ENCODE data around the gene TMED10. TPM values are rescaled to one million over a fixed set of nuclear protein-coding genes. Genes with fewer than 3 reads are reported as not detected.

TMED10 gene
- total RNA-seq, 2 donors from 2014 or later = 264 to 267 TPM

DNA sequence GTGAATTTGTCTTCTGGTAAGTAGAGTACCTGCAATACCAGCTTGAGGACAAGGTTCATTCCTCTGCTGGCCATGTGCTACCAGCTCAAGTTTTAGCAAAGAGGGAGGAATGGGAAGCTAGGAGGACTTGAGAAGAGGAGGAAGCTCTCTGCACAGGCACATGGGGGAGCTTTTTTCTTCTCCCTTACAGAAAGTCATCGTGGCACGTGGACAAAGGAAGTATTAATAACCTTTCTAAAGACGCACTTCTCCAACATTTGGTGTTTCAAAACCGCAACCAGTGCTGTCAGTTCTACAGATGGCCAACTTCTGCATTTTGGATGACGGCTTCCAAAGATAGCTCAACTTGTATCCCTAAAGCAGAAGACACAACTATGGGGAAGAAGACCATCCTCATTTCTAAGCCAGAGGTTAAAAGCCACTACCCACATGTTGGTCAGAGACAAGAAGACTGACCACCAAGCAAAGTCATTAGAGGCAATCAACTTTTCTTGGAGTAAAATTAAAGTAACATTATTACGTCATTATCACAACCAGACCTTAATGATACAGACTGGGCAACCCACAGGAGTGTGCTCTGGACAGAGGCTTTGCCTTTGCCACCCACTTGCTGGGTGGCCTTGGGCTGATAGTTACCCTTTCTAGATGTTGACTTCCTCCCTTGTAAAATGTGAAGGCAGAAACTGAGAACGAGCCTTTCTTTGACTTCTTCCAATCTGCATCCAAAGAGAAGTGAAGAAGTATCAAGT lies 12.3 kb upstream of the TMED10 start:
- no peaks in the 10 kb centered on the region for H3K9me3 Mint-ChIP-seq
- Histone ChIP-seq H3K36me3 (ENCODE audit: control insufficient read depth, insufficient read depth, low read length) (no peaks in the 10 kb centered on the region), H3K4me3 (ENCODE audit: low read length) (no peak overlapping the region), H3K27ac (ENCODE audit: low read depth, low read length) (no peak overlapping the region), H3K27me3 (ENCODE audit: control insufficient read depth, insufficient read depth, low read length, poor library complexity, severe bottlenecking) (no peaks in the 10 kb centered on the region), H3K4me1 (ENCODE audit: control insufficient read depth, insufficient read depth, low read length) (no peaks in the 10 kb centered on the region), H3K9ac (ENCODE audit: extremely low read depth, low read length, poor library complexity, severe bottlenecking) (no peak overlapping the region), H3K9me3 (ENCODE audit: control insufficient read depth, low read length) (no peaks in the 10 kb centered on the region)
- H3K27me3 Mint-ChIP-seq (ENCODE audit: insufficient read depth) = peaks cover 23% of the 10 kb centered on the region
- H3K36me3 Mint-ChIP-seq (ENCODE audit: low read depth) = no peaks in the 10 kb centered on the region
- H3K4me1 Mint-ChIP-seq = no peaks in the 10 kb centered on the region
- TF ChIP-seq, protein P1, sequence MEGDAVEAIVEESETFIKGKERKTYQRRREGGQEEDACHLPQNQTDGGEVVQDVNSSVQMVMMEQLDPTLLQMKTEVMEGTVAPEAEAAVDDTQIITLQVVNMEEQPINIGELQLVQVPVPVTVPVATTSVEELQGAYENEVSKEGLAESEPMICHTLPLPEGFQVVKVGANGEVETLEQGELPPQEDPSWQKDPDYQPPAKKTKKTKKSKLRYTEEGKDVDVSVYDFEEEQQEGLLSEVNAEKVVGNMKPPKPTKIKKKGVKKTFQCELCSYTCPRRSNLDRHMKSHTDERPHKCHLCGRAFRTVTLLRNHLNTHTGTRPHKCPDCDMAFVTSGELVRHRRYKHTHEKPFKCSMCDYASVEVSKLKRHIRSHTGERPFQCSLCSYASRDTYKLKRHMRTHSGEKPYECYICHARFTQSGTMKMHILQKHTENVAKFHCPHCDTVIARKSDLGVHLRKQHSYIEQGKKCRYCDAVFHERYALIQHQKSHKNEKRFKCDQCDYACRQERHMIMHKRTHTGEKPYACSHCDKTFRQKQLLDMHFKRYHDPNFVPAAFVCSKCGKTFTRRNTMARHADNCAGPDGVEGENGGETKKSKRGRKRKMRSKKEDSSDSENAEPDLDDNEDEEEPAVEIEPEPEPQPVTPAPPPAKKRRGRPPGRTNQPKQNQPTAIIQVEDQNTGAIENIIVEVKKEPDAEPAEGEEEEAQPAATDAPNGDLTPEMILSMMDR (conservative IDR thresholded peaks at IDR 0.05) = no peak
- H3K27ac Mint-ChIP-seq = no peak overlapping the region
- WGBS, 2 experiments (ENCODE audit: insufficient coverage in 1 of 2, insufficient read length in 1 of 2) = 93 to 99% methylated on average over 6 to 7 of the region's 7 CpGs
- no peak for DNase-seq
- no peak overlapping the region for H3K4me3 Mint-ChIP-seq

DNA sequence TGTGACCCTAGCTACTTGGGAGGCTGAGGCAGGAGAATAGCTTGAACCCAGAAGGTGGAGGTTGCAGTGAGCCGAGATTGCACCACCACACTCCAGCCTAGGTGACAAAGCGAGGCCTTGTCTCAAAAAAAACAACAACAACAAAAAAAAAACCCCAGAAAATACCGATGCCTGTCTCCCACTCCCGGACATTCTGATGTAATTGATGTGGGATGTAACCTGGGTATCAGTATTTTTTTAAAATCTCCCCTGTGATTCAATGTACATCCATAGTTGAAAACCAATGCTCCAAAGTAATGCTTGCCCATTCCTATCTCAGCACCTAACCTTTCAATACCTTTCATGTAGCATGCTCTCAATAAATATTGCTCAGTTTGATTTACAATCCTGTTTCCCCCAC lies 11.7 kb upstream of the TMED10 start:
- H3K9ac ChIP-seq (ENCODE audit: extremely low read depth, low read length, poor library complexity, severe bottlenecking) = no peak overlapping the region
- H3K27me3 ChIP-seq (ENCODE audit: control insufficient read depth, insufficient read depth, low read length, poor library complexity, severe bottlenecking) = no peaks in the 10 kb centered on the region
- H3K27ac ChIP-seq (ENCODE audit: low read depth, low read length) = no peak overlapping the region
- H3K4me3 ChIP-seq (ENCODE audit: low read length) = no peak overlapping the region
- 88% methylated on average over 1 of the region's 4 CpGs; no CpG with 5 or more reads in 1 of the 2 experiments for WGBS, 2 experiments (ENCODE audit: insufficient coverage in 1 of 2, insufficient read length in 1 of 2)
- no peak for DNase-seq
- Mint-ChIP-seq H3K4me3 (no peak overlapping the region), H3K36me3 (ENCODE audit: low read depth) (no peaks in the 10 kb centered on the region), H3K4me1 (no peaks in the 10 kb centered on the region), H3K27me3 (ENCODE audit: insufficient read depth) (peaks cover 20% of the 10 kb centered on the region), H3K9me3 (no peaks in the 10 kb centered on the region), H3K27ac (no peak overlapping the region)
- H3K4me1 ChIP-seq (ENCODE audit: control insufficient read depth, insufficient read depth, low read length) = no peaks in the 10 kb centered on the region
- no peaks in the 10 kb centered on the region for H3K36me3 ChIP-seq (ENCODE audit: control insufficient read depth, insufficient read depth, low read length)
- TF ChIP-seq, protein P1 (conservative IDR thresholded peaks at IDR 0.05) = no peak
- H3K9me3 ChIP-seq (ENCODE audit: control insufficient read depth, low read length) = no peaks in the 10 kb centered on the region

DNA sequence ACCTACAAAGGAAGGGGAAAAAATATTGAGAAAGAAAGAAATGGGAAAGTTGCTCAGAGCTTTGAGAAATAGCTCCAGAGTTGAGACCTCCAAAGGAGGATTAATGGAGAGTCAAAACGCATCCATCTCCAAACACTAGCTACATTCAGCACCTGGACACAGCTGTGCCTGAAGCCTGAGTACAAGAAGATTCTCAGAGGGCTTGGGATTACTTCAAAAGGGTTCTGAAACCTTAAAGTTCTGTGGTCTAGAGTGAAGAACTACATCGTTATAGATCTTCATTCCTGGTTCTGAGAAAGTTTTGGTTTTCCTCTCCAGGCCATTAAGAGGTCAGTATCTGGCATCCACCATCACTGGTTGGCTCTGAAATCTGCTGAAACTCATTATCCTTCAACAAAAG lies 10.5 kb upstream of the TMED10 start:
- no peak for DNase-seq
- Mint-ChIP-seq H3K4me1 (no peaks in the 10 kb centered on the region), H3K9me3 (no peaks in the 10 kb centered on the region), H3K36me3 (ENCODE audit: low read depth) (no peaks in the 10 kb centered on the region), H3K27me3 (ENCODE audit: insufficient read depth) (peaks cover 18% of the 10 kb centered on the region), H3K27ac (no peak overlapping the region), H3K4me3 (no peak overlapping the region)
- no peaks in the 10 kb centered on the region for H3K36me3 ChIP-seq (ENCODE audit: control insufficient read depth, insufficient read depth, low read length)
- H3K27me3 ChIP-seq (ENCODE audit: control insufficient read depth, insufficient read depth, low read length, poor library complexity, severe bottlenecking) = no peaks in the 10 kb centered on the region
- 86 to 93% methylated on average over 1 to 2 of the region's 2 CpGs for WGBS, 2 experiments (ENCODE audit: insufficient coverage in 1 of 2, insufficient read length in 1 of 2)
- H3K4me3 ChIP-seq (ENCODE audit: low read length) = no peak overlapping the region
- TF ChIP-seq, protein P1 (conservative IDR thresholded peaks at IDR 0.05) = no peak
- no peaks in the 10 kb centered on the region for H3K9me3 ChIP-seq (ENCODE audit: control insufficient read depth, low read length)
- no peak overlapping the region for H3K27ac ChIP-seq (ENCODE audit: low read depth, low read length)
- no peaks in the 10 kb centered on the region for H3K4me1 ChIP-seq (ENCODE audit: control insufficient read depth, insufficient read depth, low read length)
- H3K9ac ChIP-seq (ENCODE audit: extremely low read depth, low read length, poor library complexity, severe bottlenecking) = no peak overlapping the region
